ENCODE data around the gene RPL13.

DNA sequence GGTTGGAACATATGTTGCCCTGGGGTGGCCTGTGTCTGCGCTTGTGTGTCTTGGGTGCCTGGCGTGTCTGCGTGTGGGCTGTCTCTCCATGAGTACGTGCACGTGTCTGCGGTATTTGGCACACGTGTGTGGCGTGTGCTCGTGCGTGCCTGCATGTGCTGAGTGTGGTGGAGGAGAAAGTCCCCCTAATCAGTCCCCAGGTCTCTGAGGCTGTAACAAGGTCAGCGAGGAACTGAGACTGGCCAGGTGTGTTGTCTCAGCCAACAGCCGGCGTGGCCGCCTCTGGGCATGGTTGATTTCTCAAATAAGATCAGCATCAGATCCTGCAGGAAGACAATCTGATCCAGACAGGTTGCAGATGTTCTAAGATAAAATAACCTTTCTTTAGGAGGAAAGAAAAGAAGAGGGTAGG is 11.6 kb downstream of the RPL13 start:
- TF ChIP-seq, protein P1, sequence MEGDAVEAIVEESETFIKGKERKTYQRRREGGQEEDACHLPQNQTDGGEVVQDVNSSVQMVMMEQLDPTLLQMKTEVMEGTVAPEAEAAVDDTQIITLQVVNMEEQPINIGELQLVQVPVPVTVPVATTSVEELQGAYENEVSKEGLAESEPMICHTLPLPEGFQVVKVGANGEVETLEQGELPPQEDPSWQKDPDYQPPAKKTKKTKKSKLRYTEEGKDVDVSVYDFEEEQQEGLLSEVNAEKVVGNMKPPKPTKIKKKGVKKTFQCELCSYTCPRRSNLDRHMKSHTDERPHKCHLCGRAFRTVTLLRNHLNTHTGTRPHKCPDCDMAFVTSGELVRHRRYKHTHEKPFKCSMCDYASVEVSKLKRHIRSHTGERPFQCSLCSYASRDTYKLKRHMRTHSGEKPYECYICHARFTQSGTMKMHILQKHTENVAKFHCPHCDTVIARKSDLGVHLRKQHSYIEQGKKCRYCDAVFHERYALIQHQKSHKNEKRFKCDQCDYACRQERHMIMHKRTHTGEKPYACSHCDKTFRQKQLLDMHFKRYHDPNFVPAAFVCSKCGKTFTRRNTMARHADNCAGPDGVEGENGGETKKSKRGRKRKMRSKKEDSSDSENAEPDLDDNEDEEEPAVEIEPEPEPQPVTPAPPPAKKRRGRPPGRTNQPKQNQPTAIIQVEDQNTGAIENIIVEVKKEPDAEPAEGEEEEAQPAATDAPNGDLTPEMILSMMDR (IDR thresholded peaks at IDR 0.05), result no peak
- TF ChIP-seq POLR2AphosphoS5 (IDR thresholded peaks at IDR 0.05) (no peak), POLR2A (IDR thresholded peaks at IDR 0.05) (no peak)

Data from sigmoid colon (tissue), 4 donors.